Measurements from ENCODE around the gene FAM180B.
"Not testable (repeated sequence)": the region's sequence is repeated elsewhere in the genome, so short reads cannot be mapped to it uniquely, and the experiment has no call there.

The FAM180B gene, protein sequence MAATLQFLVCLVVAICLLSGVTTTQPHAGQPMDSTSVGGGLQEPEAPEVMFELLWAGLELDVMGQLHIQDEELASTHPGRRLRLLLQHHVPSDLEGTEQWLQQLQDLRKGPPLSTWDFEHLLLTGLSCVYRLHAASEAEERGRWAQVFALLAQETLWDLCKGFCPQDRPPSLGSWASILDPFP

DNA sequence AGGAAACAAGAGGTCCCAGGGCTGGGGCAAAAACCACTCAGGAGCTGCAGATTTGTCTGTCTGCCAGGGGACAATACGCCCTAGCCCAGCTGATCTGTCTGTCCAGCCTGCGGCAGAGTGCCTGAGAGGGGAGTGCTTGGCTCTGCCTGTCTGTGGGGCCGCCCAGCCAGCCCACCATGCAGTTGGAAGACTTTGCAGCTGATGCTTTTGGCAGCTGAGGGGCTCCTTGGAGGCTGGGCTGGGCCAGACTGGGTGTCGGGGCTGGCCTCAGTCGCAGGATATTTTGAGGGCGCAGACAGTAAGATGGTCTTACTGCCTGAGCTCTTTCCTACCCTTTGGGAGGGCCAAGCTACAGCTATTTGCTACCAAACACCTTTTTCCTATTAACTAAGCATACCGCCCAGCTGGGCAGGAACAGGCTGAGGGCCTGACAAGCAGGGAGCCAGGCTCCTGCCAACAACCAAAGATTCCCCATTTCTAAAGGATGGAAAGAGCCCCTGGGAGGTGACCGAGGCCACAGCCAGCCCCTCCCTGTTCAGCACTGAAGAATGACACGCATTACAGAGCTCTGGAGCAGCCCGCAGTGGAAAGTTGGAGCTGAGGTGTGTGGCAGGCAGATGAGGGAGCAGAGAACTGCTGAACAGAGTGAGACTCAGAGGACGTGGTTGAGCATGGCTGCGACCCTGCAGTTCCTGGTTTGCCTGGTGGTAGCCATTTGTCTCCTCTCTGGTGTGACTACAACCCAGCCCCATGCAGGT, at the start of gene FAM180B:
FAM180B (plus strand) TSS at position 581 of the 758 bp plus-strand sequence; CDS start at position 672, 91 bp downstream.
- Histone ChIP-seq H3K27ac (ENCODE audit: low read depth in 2 of 2, low read length in 2 of 2) (no peak within 1 kb of the TSS), H3K27me3 (ENCODE audit: control insufficient read depth in 2 of 2, insufficient read depth in 2 of 2, low read length in 2 of 2) (no peaks in the 10 kb centered on the region), H3K9me3 (ENCODE audit: control insufficient read depth in 2 of 2, low read length in 2 of 2) (no peaks in the 10 kb centered on the region), H3K36me3 (ENCODE audit: control insufficient read depth in 2 of 2, insufficient read depth in 2 of 2, low read length in 2 of 2) (peaks cover 28 to 38% of the 10 kb centered on the region in 2 donors), H3K9ac (ENCODE audit: low read depth in 1 of 2, low read length in 2 of 2) (no peak within 1 kb of the TSS), H3K4me3 (ENCODE audit: low read length in 2 of 2) (no peak within 1 kb of the TSS), H3K4me1 (ENCODE audit: control insufficient read depth in 2 of 2, insufficient read depth in 2 of 2, low read length in 2 of 2) (peaks cover 0 to 2% of the 10 kb centered on the region in 2 donors)

DNA sequence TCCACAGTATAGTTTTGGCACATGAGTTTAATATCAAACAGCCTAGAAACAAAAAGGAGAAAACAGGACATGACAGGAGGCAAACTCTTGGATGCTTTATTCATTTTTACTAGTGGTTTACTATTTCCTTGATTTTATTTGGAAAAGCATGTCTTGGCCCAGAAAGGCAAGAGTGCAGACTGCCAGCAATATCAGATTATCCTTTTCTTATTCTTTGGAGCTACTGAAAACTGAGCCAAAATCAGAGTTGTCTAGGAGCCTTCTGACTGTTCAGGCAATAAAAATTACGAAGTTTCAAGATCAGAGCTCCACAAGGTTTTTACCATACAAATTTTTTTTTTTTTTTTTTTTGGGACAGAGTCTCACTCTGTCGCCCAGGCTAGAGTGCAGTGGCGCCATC, 49.6 kb upstream of the FAM180B start:
- H3K27ac ChIP-seq (ENCODE audit: low read depth in 2 of 2, low read length in 2 of 2): no peak overlapping the region

DNA sequence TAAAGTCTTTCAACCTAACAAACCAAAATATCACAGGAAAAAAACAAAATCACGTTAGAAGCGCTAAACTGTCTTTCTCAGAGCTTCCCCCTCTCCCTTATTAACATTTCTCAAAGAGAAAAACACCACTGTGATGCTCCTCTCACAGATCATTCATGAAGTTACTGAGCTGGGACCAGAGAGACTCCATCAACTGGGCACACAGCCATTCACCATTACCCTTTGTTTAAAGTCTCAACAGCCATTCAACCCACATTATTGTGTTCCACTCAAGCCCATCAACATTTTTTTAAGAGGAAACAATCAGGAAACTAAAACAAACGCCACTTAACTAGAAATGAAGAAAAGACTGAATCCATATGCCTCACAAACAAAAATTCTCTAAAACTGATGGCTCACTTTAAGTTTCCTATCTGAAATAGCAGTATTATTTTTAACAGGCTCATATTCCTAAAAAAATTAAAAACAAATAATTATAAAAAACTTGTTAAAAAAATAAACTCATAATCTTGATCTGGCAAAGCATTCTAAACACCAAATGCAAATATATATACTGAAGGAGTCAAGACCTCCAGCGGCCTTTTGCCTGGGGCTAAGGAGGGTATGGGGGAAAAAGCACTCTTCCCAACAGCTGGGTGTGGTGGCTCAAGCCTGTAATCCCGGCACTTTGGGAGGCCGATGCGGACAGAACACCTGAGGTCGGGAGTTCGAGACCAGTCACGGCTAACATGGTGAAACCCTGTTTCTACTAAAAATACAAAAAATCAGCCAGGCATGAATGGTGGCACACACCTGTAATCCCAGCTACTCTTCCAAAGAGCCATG, 47.5 kb upstream of the FAM180B start:
- Histone ChIP-seq H3K4me1 (ENCODE audit: control insufficient read depth in 2 of 2, insufficient read depth in 2 of 2, low read length in 2 of 2) (peaks cover 9 to 13% of the 10 kb centered on the region in 2 donors), H3K9me3 (ENCODE audit: control insufficient read depth in 2 of 2, low read length in 2 of 2) (no peaks in the 10 kb centered on the region), H3K27me3 (ENCODE audit: control insufficient read depth in 2 of 2, insufficient read depth in 2 of 2, low read length in 2 of 2) (no peaks in the 10 kb centered on the region), H3K9ac (ENCODE audit: low read depth in 1 of 2, low read length in 2 of 2) (no peak overlapping the region), H3K4me3 (ENCODE audit: low read length in 2 of 2) (no peak overlapping the region), H3K36me3 (ENCODE audit: control insufficient read depth in 2 of 2, insufficient read depth in 2 of 2, low read length in 2 of 2) (no peaks in the 10 kb centered on the region), H3K27ac (ENCODE audit: low read depth in 2 of 2, low read length in 2 of 2) (no peak overlapping the region)

More for the DNA sequence above, 49.6 kb upstream of the FAM180B start:
- H3K4me3 ChIP-seq (ENCODE audit: low read length in 2 of 2): no peak overlapping the region
- H3K9ac ChIP-seq (ENCODE audit: low read depth in 1 of 2, low read length in 2 of 2): no peak overlapping the region
- H3K9me3 ChIP-seq (ENCODE audit: control insufficient read depth in 2 of 2, low read length in 2 of 2): no peaks in the 10 kb centered on the region
- H3K4me1 ChIP-seq (ENCODE audit: control insufficient read depth in 2 of 2, insufficient read depth in 2 of 2, low read length in 2 of 2): peaks cover 12 to 13% of the 10 kb centered on the region in 2 donors
- H3K36me3 ChIP-seq (ENCODE audit: control insufficient read depth in 2 of 2, insufficient read depth in 2 of 2, low read length in 2 of 2): peaks cover 0 to 1% of the 10 kb centered on the region in 2 donors
- H3K27me3 ChIP-seq (ENCODE audit: control insufficient read depth in 2 of 2, insufficient read depth in 2 of 2, low read length in 2 of 2): no peaks in the 10 kb centered on the region

DNA sequence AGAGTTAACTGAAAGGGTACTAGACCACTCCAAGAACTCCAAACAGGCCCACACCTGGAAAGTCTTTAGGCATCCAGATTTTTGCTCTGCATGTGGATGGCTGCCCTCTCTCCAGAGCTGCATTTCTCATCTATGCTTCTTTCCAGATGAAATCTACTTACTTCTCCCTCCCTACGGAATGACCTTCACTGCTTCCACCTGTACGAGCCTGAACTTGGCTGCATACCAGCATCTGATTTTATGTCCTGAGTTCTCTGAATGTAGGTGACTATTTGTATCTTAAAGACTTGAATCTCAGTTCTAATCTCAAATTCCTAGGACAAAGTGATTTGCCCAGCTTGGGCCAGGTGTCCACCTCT, 46.8 kb upstream of the FAM180B start:
- peaks cover 9 to 13% of the 10 kb centered on the region in 2 donors for H3K4me1 ChIP-seq (ENCODE audit: control insufficient read depth in 2 of 2, insufficient read depth in 2 of 2, low read length in 2 of 2)

DNA sequence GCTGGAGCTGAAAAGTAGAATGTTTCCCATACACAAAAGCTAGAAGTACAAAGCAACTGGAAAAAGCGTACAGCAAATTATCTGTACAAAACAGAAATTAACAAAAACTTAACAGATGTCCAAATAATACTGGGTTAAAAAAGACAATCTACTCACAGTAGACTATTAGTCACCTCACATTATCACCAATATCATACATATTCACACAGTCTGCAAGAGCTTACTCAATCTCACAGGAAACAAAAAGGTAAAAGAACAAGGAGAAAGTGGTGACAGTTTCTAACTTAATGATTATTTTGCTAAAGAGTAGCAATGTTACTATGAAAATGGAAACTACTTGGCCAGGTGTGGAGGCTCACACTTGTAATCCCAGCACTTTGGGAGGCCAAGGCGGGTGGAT, 45.4 kb upstream of the FAM180B start:
- Histone ChIP-seq H3K9me3 (ENCODE audit: control insufficient read depth in 2 of 2, low read length in 2 of 2) (no peaks in the 10 kb centered on the region), H3K27ac (ENCODE audit: low read depth in 2 of 2, low read length in 2 of 2) (no peak overlapping the region), H3K9ac (ENCODE audit: low read depth in 1 of 2, low read length in 2 of 2) (no peak overlapping the region), H3K27me3 (ENCODE audit: control insufficient read depth in 2 of 2, insufficient read depth in 2 of 2, low read length in 2 of 2) (no peaks in the 10 kb centered on the region), H3K4me3 (ENCODE audit: low read length in 2 of 2) (no peak overlapping the region), H3K4me1 (ENCODE audit: control insufficient read depth in 2 of 2, insufficient read depth in 2 of 2, low read length in 2 of 2) (peaks cover 9 to 13% of the 10 kb centered on the region in 2 donors), H3K36me3 (ENCODE audit: control insufficient read depth in 2 of 2, insufficient read depth in 2 of 2, low read length in 2 of 2) (no peaks in the 10 kb centered on the region)

More for the DNA sequence above, 46.8 kb upstream of the FAM180B start:
- no peak overlapping the region for H3K9ac ChIP-seq (ENCODE audit: low read depth in 1 of 2, low read length in 2 of 2)
- H3K36me3 ChIP-seq (ENCODE audit: control insufficient read depth in 2 of 2, insufficient read depth in 2 of 2, low read length in 2 of 2): no peaks in the 10 kb centered on the region
- no peak overlapping the region for H3K27ac ChIP-seq (ENCODE audit: low read depth in 2 of 2, low read length in 2 of 2)
- no peaks in the 10 kb centered on the region for H3K9me3 ChIP-seq (ENCODE audit: control insufficient read depth in 2 of 2, low read length in 2 of 2)
- H3K4me3 ChIP-seq (ENCODE audit: low read length in 2 of 2): no peak overlapping the region
- H3K27me3 ChIP-seq (ENCODE audit: control insufficient read depth in 2 of 2, insufficient read depth in 2 of 2, low read length in 2 of 2): no peaks in the 10 kb centered on the region

DNA sequence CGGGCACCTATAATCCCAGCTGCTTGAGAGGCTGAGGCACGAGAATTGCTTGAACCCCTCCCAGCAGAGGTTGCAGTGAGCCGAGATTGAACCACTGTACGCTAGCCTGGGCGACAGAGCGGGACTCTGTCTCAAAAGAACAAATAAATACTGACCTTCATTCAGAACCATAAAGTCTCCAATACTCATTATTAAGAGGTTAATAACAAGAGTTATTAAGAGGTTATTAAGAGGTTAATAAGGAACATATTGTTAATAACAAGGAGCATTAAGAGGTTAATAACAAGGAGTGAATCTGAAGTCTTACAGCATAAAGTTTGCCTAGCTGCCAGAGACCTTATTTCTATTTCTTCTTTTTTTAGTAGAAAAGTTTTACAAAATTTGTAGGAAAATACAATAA, 41.2 kb upstream of the FAM180B start:
- H3K9ac ChIP-seq (ENCODE audit: low read depth in 1 of 2, low read length in 2 of 2): no peak overlapping the region
- no peaks in the 10 kb centered on the region for H3K9me3 ChIP-seq (ENCODE audit: control insufficient read depth in 2 of 2, low read length in 2 of 2)
- H3K36me3 ChIP-seq (ENCODE audit: control insufficient read depth in 2 of 2, insufficient read depth in 2 of 2, low read length in 2 of 2): no peaks in the 10 kb centered on the region
- H3K4me1 ChIP-seq (ENCODE audit: control insufficient read depth in 2 of 2, insufficient read depth in 2 of 2, low read length in 2 of 2): peaks cover 1 to 8% of the 10 kb centered on the region in 2 donors
- H3K27ac ChIP-seq (ENCODE audit: low read depth in 2 of 2, low read length in 2 of 2): no peak overlapping the region
- no peak overlapping the region for H3K4me3 ChIP-seq (ENCODE audit: low read length in 2 of 2)
- H3K27me3 ChIP-seq (ENCODE audit: control insufficient read depth in 2 of 2, insufficient read depth in 2 of 2, low read length in 2 of 2): no peaks in the 10 kb centered on the region

DNA sequence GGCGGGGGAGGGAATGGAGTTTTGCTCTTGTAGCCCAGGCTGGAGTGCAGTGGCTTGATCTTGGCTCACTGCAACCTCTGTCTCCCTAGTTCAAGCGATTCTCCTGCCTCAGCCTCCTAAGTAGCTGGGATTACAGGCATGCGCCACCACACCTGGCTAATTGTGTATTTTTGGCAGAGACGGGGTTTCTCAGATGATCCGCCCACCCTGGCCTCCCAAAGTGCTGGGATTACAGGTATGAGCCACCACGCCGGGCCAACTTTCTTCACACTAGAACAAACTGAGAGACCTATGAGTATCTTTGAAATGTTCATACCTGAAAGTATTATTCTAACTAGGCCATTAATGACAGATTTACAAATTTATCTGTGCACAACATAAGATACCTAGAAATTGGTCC, 40.2 kb upstream of the FAM180B start:
- H3K9ac ChIP-seq (ENCODE audit: low read depth in 1 of 2, low read length in 2 of 2); H3K9me3 ChIP-seq (ENCODE audit: control insufficient read depth in 2 of 2, low read length in 2 of 2); H3K27ac ChIP-seq (ENCODE audit: low read depth in 2 of 2, low read length in 2 of 2); H3K36me3 ChIP-seq (ENCODE audit: control insufficient read depth in 2 of 2, insufficient read depth in 2 of 2, low read length in 2 of 2); H3K27me3 ChIP-seq (ENCODE audit: control insufficient read depth in 2 of 2, insufficient read depth in 2 of 2, low read length in 2 of 2); H3K4me3 ChIP-seq (ENCODE audit: low read length in 2 of 2): not testable (repeated sequence)
- H3K4me1 ChIP-seq (ENCODE audit: control insufficient read depth in 2 of 2, insufficient read depth in 2 of 2, low read length in 2 of 2): peaks cover 7 to 13% of the 10 kb centered on the region in 2 donors

DNA sequence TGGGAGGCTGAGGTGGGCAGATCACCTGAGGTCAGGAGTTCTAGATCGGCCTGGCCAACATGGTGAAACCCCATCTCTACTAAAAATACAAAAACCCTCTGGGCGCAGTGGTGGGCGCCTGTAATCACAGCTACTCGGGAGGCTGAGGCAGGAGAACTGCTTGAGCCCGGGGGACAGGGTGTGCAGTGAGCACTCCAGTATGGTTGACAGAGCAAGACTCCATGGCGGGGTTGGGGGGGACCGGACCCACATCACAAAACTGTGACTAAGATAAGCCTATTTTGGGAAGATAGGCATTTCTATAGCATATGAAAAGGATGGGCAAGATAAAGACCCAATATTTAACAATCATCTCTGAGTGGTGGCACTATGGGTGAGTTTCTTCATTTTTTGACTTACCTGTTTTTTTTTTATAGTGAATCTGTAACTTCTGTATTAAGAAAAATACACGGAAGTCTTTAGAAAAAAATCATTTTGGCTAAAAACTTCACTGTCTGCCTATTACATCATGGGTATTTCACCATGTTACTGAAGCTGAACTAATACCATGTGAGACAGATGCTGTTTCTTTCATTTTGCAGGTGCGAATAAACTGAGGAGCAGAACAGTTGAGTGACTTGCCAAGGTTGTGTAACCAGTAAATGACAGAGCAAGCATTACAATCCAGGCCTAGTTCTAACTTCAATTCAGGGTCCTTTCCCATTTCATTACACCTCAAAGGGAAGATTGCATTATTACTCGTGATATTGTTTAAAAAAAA, 36.0 kb upstream of the FAM180B start:
- Histone ChIP-seq H3K36me3 (ENCODE audit: control insufficient read depth in 2 of 2, insufficient read depth in 2 of 2, low read length in 2 of 2) (no peaks in the 10 kb centered on the region), H3K9me3 (ENCODE audit: control insufficient read depth in 2 of 2, low read length in 2 of 2) (no peaks in the 10 kb centered on the region), H3K4me1 (ENCODE audit: control insufficient read depth in 2 of 2, insufficient read depth in 2 of 2, low read length in 2 of 2) (peaks cover 14 to 23% of the 10 kb centered on the region in 2 donors), H3K27ac (ENCODE audit: low read depth in 2 of 2, low read length in 2 of 2) (no peak overlapping the region), H3K27me3 (ENCODE audit: control insufficient read depth in 2 of 2, insufficient read depth in 2 of 2, low read length in 2 of 2) (no peaks in the 10 kb centered on the region), H3K9ac (ENCODE audit: low read depth in 1 of 2, low read length in 2 of 2) (no peak overlapping the region), H3K4me3 (ENCODE audit: low read length in 2 of 2) (peak overlapping the region in 1 of 2 donors; percentile 10)

DNA sequence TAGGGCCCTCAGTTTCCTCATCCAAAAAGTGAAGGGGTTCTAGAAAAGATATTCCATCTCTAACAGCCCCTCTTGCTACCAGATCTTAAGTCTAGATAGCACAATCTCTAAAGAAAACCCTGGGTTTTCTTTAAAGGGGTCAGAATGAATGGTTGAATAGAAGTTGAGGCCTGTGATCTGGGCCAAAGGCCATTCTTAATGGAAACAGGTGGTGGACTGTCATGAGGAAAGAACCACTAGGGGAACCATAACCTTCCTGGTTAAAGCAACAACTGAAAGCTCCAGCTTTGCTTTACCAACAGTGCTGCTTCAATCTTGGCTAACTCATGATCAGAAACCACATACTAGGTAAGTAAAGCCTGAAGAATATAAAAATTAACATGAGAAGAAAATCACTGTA, 35.4 kb upstream of the FAM180B start:
- H3K27me3 ChIP-seq (ENCODE audit: control insufficient read depth in 2 of 2, insufficient read depth in 2 of 2, low read length in 2 of 2): no peaks in the 10 kb centered on the region
- no peak overlapping the region for H3K9ac ChIP-seq (ENCODE audit: low read depth in 1 of 2, low read length in 2 of 2)
- no peaks in the 10 kb centered on the region for H3K36me3 ChIP-seq (ENCODE audit: control insufficient read depth in 2 of 2, insufficient read depth in 2 of 2, low read length in 2 of 2)
- H3K4me3 ChIP-seq (ENCODE audit: low read length in 2 of 2): peak overlapping the region; percentile 10 to 92
- H3K27ac ChIP-seq (ENCODE audit: low read depth in 2 of 2, low read length in 2 of 2): peak overlapping the region in 1 of 2 donors; percentile 25
- H3K4me1 ChIP-seq (ENCODE audit: control insufficient read depth in 2 of 2, insufficient read depth in 2 of 2, low read length in 2 of 2): peaks cover 14 to 23% of the 10 kb centered on the region in 2 donors
- no peaks in the 10 kb centered on the region for H3K9me3 ChIP-seq (ENCODE audit: control insufficient read depth in 2 of 2, low read length in 2 of 2)

Data from mucosa of rectum (tissue), 2 donors.